Hepatocyte (in vitro differentiated cells): Measurements from ENCODE around the gene MIPOL1. TPM values are rescaled to one million over a fixed set of nuclear protein-coding genes. Genes with fewer than 3 reads are reported as not detected.

Experiments used
- DNase-seq: peaks from one replicate; pipeline ENCODE4 v3.0.0-alpha.2; 2016; ENCODE audit warnings: low spot score
- H2AFZ ChIP-seq: fragments of 200-600 bp; sonication (generic); 2 replicates; pipeline ENCODE4 v1.6.0; 2016; ENCODE audit warnings: antibody characterized with exemption, mild to moderate bottlenecking
- H3K27ac ChIP-seq: fragments of 200-600 bp; sonication (generic); 2 replicates; pipeline ENCODE4 v1.5.1; 2016; ENCODE audit warnings: mild to moderate bottlenecking
- H3K27me3 ChIP-seq: fragments of 200-600 bp; sonication (generic); 2 replicates; pipeline ENCODE4 v1.6.1; 2016
- H3K36me3 ChIP-seq: fragments of 200-600 bp; sonication (generic); replicated peaks from 2 replicates; pipeline ENCODE4 v1.5.1; 2016; ENCODE audit warnings: low read depth; ENCODE audit not compliant: insufficient read depth
- H3K4me1 ChIP-seq: fragments of 200-600 bp; sonication (generic); 2 replicates; pipeline ENCODE4 v1.5.1; 2016; ENCODE audit warnings: mild to moderate bottlenecking, moderate library complexity; ENCODE audit not compliant: insufficient read depth
- H3K4me2 ChIP-seq: fragments of 200-600 bp; sonication (generic); 2 replicates; pipeline ENCODE4 v1.6.0; 2016
- H3K4me3 ChIP-seq: fragments of 200-600 bp; sonication (generic); 2 replicates; pipeline ENCODE4 v1.5.1; 2016; ENCODE audit warnings: mild to moderate bottlenecking
- H3K79me2 ChIP-seq: fragments of 200-600 bp; sonication (generic); 2 replicates; pipeline ENCODE4 v1.6.0; 2017; ENCODE audit warnings: mild to moderate bottlenecking
- H3K9me2 ChIP-seq: fragments of 200-600 bp; sonication (generic); replicated peaks from 2 replicates; pipeline ENCODE4 v1.6.0; 2017; ENCODE audit warnings: mild to moderate bottlenecking; ENCODE audit not compliant: insufficient read depth
- H3K9me3 ChIP-seq: fragments of 200-600 bp; sonication (generic); 2 replicates; pipeline ENCODE4 v1.5.1; 2016; ENCODE audit warnings: low read depth, mild to moderate bottlenecking
- H4K20me1 ChIP-seq: fragments of 200-600 bp; sonication (generic); 2 replicates; pipeline ENCODE4 v1.6.0; 2016; ENCODE audit warnings: mild to moderate bottlenecking; ENCODE audit not compliant: insufficient read depth, poor library complexity, severe bottlenecking
- CTCF ChIP-seq: fragments of 200-600 bp; sonication (generic); IDR thresholded peaks from 2 replicates; pipeline ENCODE4 v1.5.1; 2016; ENCODE audit warnings: antibody characterized with exemption, mild to moderate bottlenecking; ENCODE audit not compliant: poor library complexity
- EZH2 ChIP-seq: fragments of 200-600 bp; sonication (generic); IDR thresholded peaks from 2 replicates; pipeline ENCODE4 v1.6.1; 2016; ENCODE audit warnings: antibody characterized with exemption, mild to moderate bottlenecking, borderline replicate concordance
- EZH2phosphoT487 ChIP-seq: fragments of 200-600 bp; sonication (generic); IDR thresholded peaks from one replicate; pipeline ENCODE4 v1.6.1; 2018; ENCODE audit warnings: antibody characterized with exemption, mild to moderate bottlenecking, low read depth, moderate library complexity; ENCODE audit not compliant: unreplicated experiment, severe bottlenecking
- WGBS: methylation state at CpG from one replicate; pipeline ENCODE4 v1.1.6; 2016; ENCODE audit warnings: low lambda C conversion rate; ENCODE audit errors: missing lambda C conversion rate; 5-methylcytosine and 5-hydroxymethylcytosine counted together
- polyA plus RNA-seq: library from polyadenylated mRNA; unstranded; fragments of >200 nt; fragmentation: Nextera tagmentation; extraction: Ambion mirVana; gene quantifications from 2 replicates; pipeline ENCODE4 v1.2.1, GENCODE V29; 2016
- total RNA-seq: library from RNA; depleted of rRNA; stranded (reverse); fragments of >200 nt; gene quantifications from 2 replicates; pipeline ENCODE4 v1.2.3, GENCODE V29; 2014

Gene MIPOL1
- total and polyA plus RNA-seq, 2 experiments from 2014 or later = 2.6 to 16.6 TPM

GRCh38 chr14:37328673-37329072 is 130.9 kb downstream of the MIPOL1 start:
- WGBS = 80% methylated on average over 1 of the region's 1 CpG
- no peaks in the 10 kb centered on the region for H3K27me3 ChIP-seq

GRCh38 chr14:37329189-37330001 is 131.7 kb downstream of the MIPOL1 start:
- TF ChIP-seq CTCF (no peak), EZH2 (no peak), EZH2phosphoT487 (no peak)
- no peaks in the 10 kb centered on the region for H3K27me3 ChIP-seq
- H3K4me3 ChIP-seq = no peak overlapping the region
- no peaks in the 10 kb centered on the region for H4K20me1 ChIP-seq
- H2AFZ ChIP-seq = no peak overlapping the region
- no peaks in the 10 kb centered on the region for H3K36me3 ChIP-seq
- no peak overlapping the region for H3K27ac ChIP-seq
- no peaks in the 10 kb centered on the region for H3K9me3 ChIP-seq
- 50% methylated on average over 2 of the region's 2 CpGs for WGBS
- peak; percentile 11 for DNase-seq
- no peaks in the 10 kb centered on the region for H3K9me2 ChIP-seq
- no peaks in the 10 kb centered on the region for H3K4me1 ChIP-seq
- H3K4me2 ChIP-seq = peak overlapping the region; percentile 8
- no peaks in the 10 kb centered on the region for H3K79me2 ChIP-seq

More at GRCh38 chr14:37328673-37329072, 130.9 kb downstream of the MIPOL1 start:
- H3K4me2 ChIP-seq = peak overlapping the region; percentile 8
- no peak overlapping the region for H3K4me3 ChIP-seq
- DNase-seq = no peak
- H4K20me1 ChIP-seq = no peaks in the 10 kb centered on the region
- no peaks in the 10 kb centered on the region for H3K36me3 ChIP-seq
- H3K4me1 ChIP-seq = no peaks in the 10 kb centered on the region
- no peaks in the 10 kb centered on the region for H3K9me2 ChIP-seq
- TF ChIP-seq CTCF = no peak
- no peak for TF ChIP-seq EZH2
- no peak for TF ChIP-seq EZH2phosphoT487
- no peaks in the 10 kb centered on the region for H3K79me2 ChIP-seq
- H3K9me3 ChIP-seq = no peaks in the 10 kb centered on the region
- no peak overlapping the region for H2AFZ ChIP-seq
- H3K27ac ChIP-seq = no peak overlapping the region

DNA sequence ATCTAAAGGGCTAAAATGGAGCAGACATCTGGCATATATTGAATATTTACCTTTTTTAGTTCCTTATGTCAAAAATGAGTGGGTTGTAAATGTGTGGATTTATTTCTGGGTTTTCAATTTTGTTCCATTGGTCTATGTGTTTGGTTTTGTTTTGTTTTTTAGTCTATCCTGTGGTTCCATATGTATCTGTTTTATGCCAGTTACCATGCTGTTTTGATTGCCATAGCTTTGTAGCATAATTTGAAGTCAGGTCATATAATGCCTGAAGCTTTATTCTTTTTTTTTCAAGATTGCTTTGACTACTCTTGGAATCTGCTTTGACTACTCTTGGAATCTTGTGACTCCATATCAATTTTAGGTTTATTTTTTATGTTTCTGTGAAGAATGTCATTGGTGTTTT is 133.2 kb downstream of the MIPOL1 start:
- no peaks in the 10 kb centered on the region for H3K27me3 ChIP-seq
- no peaks in the 10 kb centered on the region for H3K36me3 ChIP-seq
- H3K4me3 ChIP-seq = no peak overlapping the region
- no peaks in the 10 kb centered on the region for H3K9me2 ChIP-seq
- H3K79me2 ChIP-seq = no peaks in the 10 kb centered on the region
- H3K27ac ChIP-seq = no peak overlapping the region
- H4K20me1 ChIP-seq = no peaks in the 10 kb centered on the region
- no peak for TF ChIP-seq EZH2phosphoT487
- TF ChIP-seq CTCF = no peak
- no peak for TF ChIP-seq EZH2
- H3K4me2 ChIP-seq = no peak overlapping the region
- H2AFZ ChIP-seq = no peak overlapping the region
- no peaks in the 10 kb centered on the region for H3K4me1 ChIP-seq
- H3K9me3 ChIP-seq = no peaks in the 10 kb centered on the region
- DNase-seq = no peak
